ENCODE results near the gene TMEM184A. TPM values are rescaled to one million over a fixed set of nuclear protein-coding genes. Genes with fewer than 3 reads are reported as not detected.

Gene TMEM184A
- total and polyA plus RNA-seq, 2 donors (not counting 3 experiments of a cell fraction or from before 2014, with no cell fraction given) = 0.48 TPM; not detected in 1

GRCh38 chr7:1604383-1604782, 48.4 kb upstream of the TMEM184A start:
- no peak overlapping the region for H3K4me3 ChIP-seq (replicated peaks in 1 of 3; ENCODE audit: insufficient read depth in 1 of 3, low read depth in 1 of 3, low read length in 3 of 3)
- no peaks in the 10 kb centered on the region for H3K9me3 ChIP-seq (replicated peaks; ENCODE audit: control insufficient read depth, insufficient read depth, low read length)
- no peaks in the 10 kb centered on the region for H3K4me1 ChIP-seq (ENCODE audit: control insufficient read depth, extremely low read depth, insufficient read depth, low read length)
- BruUV-seq (replicated peaks) = no TSS peak
- H2AFZ ChIP-seq (ENCODE audit: low read depth, low read length) = no peak overlapping the region
- ChIA-PET CTCF (no interaction called here), POLR2A (no interaction called here)
- dilution Hi-C loops (cut with MboI; ENCODE audit: extremely low pct_ligation_motif_present, low sequenced_read_pairs) = no loop called here
- TF ChIP-seq POLR2AphosphoS5 (IDR thresholded peaks at IDR 0.05; ENCODE audit: insufficient read depth, low read depth, low read length) = no peak
- TF ChIP-seq MYC (IDR thresholded peaks at IDR 0.05; ENCODE audit: low read depth, low read length) = no peak
- TF ChIP-seq POLR2A (IDR thresholded peaks at IDR 0.05; ENCODE audit: low read depth, low read length) = no peak
- TF ChIP-seq MAX (IDR thresholded peaks at IDR 0.05; ENCODE audit: insufficient read depth, insufficient read length) = no peak
- no peak for TF ChIP-seq FOS (IDR thresholded peaks at IDR 0.05; ENCODE audit: borderline replicate concordance, insufficient read depth, low read length)
- no peak for TF ChIP-seq JUN (IDR thresholded peaks at IDR 0.05; ENCODE audit: borderline replicate concordance, insufficient read depth, insufficient read length, low read depth)
- H3K9ac ChIP-seq (replicated peaks; ENCODE audit: extremely low read depth, insufficient read depth, low read length) = no peak overlapping the region
- no peaks in the 10 kb centered on the region for H3K79me2 ChIP-seq (ENCODE audit: control insufficient read depth, insufficient read depth, low read length)
- peaks cover 0 to 2% of the 10 kb centered on the region in 2 experiments for H3K27me3 ChIP-seq (ENCODE audit: control insufficient read depth in 2 of 2, insufficient read depth in 2 of 2, low read length in 2 of 2)
- no peak overlapping the region for H3K27ac ChIP-seq (ENCODE audit: insufficient read depth, low read depth, low read length)
- H3K9me1 ChIP-seq (replicated peaks; ENCODE audit: control insufficient read depth, extremely low read depth, insufficient read depth, low read length) = no peaks in the 10 kb centered on the region
- H4K20me1 ChIP-seq (replicated peaks; ENCODE audit: control insufficient read depth, extremely low read depth, insufficient read depth, low read length) = no peaks in the 10 kb centered on the region
- DNase-seq (ENCODE audit: low read depth, low spot score) (no peak), FAIRE-seq (no peak)
- H3K4me2 ChIP-seq (ENCODE audit: insufficient read depth, low read length) = no peak overlapping the region
- H3K36me3 ChIP-seq (ENCODE audit: control insufficient read depth in 2 of 2, extremely low read depth in 1 of 2, insufficient read depth in 2 of 2, low read length in 2 of 2) = no peaks in the 10 kb centered on the region
- intact Hi-C loops (cut with micrococcal nuclease) = no loop called here

GRCh38 chr7:1603346-1604225, 47.6 kb upstream of the TMEM184A start:
- dilution Hi-C loops (cut with MboI; ENCODE audit: extremely low pct_ligation_motif_present, low sequenced_read_pairs) (no loop called here), intact Hi-C loops (cut with micrococcal nuclease) (no loop called here)
- no peaks in the 10 kb centered on the region for H4K20me1 ChIP-seq (replicated peaks; ENCODE audit: control insufficient read depth, extremely low read depth, insufficient read depth, low read length)
- no peak overlapping the region for H3K4me3 ChIP-seq (replicated peaks in 1 of 3; ENCODE audit: insufficient read depth in 1 of 3, low read depth in 1 of 3, low read length in 3 of 3)
- H3K4me1 ChIP-seq (ENCODE audit: control insufficient read depth, extremely low read depth, insufficient read depth, low read length) = no peaks in the 10 kb centered on the region
- no peak for DNase-seq (ENCODE audit: low read depth, low spot score)
- no peak overlapping the region for H2AFZ ChIP-seq (ENCODE audit: low read depth, low read length)
- no peak for FAIRE-seq
- ChIA-PET POLR2A (no interaction called here), CTCF (no interaction called here)
- H3K4me2 ChIP-seq (ENCODE audit: insufficient read depth, low read length) = no peak overlapping the region
- H3K9me1 ChIP-seq (replicated peaks; ENCODE audit: control insufficient read depth, extremely low read depth, insufficient read depth, low read length) = no peaks in the 10 kb centered on the region
- no peak for TF ChIP-seq JUN (IDR thresholded peaks at IDR 0.05; ENCODE audit: borderline replicate concordance, insufficient read depth, insufficient read length, low read depth)
- no peak for TF ChIP-seq MAX (IDR thresholded peaks at IDR 0.05; ENCODE audit: insufficient read depth, insufficient read length)
- TF ChIP-seq GATA2 (IDR thresholded peaks at IDR 0.05; ENCODE audit: insufficient read depth, insufficient read length, low read depth, low read length) = no peak
- no peak for TF ChIP-seq EZH2 (IDR thresholded peaks at IDR 0.05; ENCODE audit: borderline replicate concordance, low read depth, low read length, severe bottlenecking)
- no peak for TF ChIP-seq CTCF (IDR thresholded peaks at IDR 0.05; ENCODE audit: extremely low read depth in 1 of 2, insufficient read depth in 1 of 2, low read depth in 1 of 2, low read length in 2 of 2)
- TF ChIP-seq POLR2A (IDR thresholded peaks at IDR 0.05; ENCODE audit: low read depth, low read length) = no peak
- TF ChIP-seq FOS (IDR thresholded peaks at IDR 0.05; ENCODE audit: borderline replicate concordance, insufficient read depth, low read length) = no peak
- no peak for TF ChIP-seq POLR2AphosphoS5 (IDR thresholded peaks at IDR 0.05; ENCODE audit: insufficient read depth, low read depth, low read length)
- TF ChIP-seq MYC (IDR thresholded peaks at IDR 0.05; ENCODE audit: low read depth, low read length) = no peak
- no TSS peak for BruUV-seq (replicated peaks)
- H3K27me3 ChIP-seq (ENCODE audit: control insufficient read depth in 2 of 2, insufficient read depth in 2 of 2, low read length in 2 of 2) = peaks cover 0 to 2% of the 10 kb centered on the region in 2 experiments
- H3K79me2 ChIP-seq (ENCODE audit: control insufficient read depth, insufficient read depth, low read length) = no peaks in the 10 kb centered on the region
- no peak overlapping the region for H3K27ac ChIP-seq (ENCODE audit: insufficient read depth, low read depth, low read length)
- no peaks in the 10 kb centered on the region for H3K9me3 ChIP-seq (replicated peaks; ENCODE audit: control insufficient read depth, insufficient read depth, low read length)
- H3K9ac ChIP-seq (replicated peaks; ENCODE audit: extremely low read depth, insufficient read depth, low read length) = no peak overlapping the region
- no peaks in the 10 kb centered on the region for H3K36me3 ChIP-seq (ENCODE audit: control insufficient read depth in 2 of 2, extremely low read depth in 1 of 2, insufficient read depth in 2 of 2, low read length in 2 of 2)

Data from endothelial cell of umbilical vein (primary cell).